ENCODE results near the gene NINL.

The NINL gene

DNA sequence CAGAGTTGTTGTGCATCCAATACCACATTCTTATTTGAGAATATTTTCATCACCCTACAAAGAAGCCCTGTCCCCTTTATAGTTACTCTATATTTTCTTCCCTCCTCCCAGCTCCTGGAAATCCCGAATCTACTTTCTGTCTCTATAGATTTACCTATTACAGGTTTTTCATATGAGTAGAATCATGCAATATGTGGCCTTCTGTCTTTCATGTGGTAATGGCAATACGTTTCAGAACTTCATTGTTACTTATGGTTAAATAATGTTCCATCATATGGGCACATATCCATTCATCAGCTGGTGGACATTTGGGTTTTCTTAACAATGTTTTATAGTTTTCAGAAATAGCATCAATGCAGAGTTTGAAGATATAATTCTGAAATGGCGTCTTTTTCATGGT, 160.8 kb downstream of the NINL start:
- 98% methylated on average over 2 of the region's 3 CpGs for WGBS
- no peak overlapping the region for H3K9ac ChIP-seq (ENCODE audit: low read depth, low read length)
- H3K9me3 ChIP-seq (ENCODE audit: insufficient read depth, low read depth, low read length), result no peaks in the 10 kb centered on the region
- no peak overlapping the region for H3K4me3 ChIP-seq (ENCODE audit: low read length)
- H3K36me3 ChIP-seq (ENCODE audit: insufficient read depth, low read length), result peaks cover 84% of the 10 kb centered on the region
- H3K27ac ChIP-seq (ENCODE audit: low read depth, low read length), result no peak overlapping the region
- H3K4me1 ChIP-seq (ENCODE audit: insufficient read depth, low read length), result no peaks in the 10 kb centered on the region
- no peaks in the 10 kb centered on the region for H3K27me3 ChIP-seq (ENCODE audit: insufficient read depth, low read length)

DNA sequence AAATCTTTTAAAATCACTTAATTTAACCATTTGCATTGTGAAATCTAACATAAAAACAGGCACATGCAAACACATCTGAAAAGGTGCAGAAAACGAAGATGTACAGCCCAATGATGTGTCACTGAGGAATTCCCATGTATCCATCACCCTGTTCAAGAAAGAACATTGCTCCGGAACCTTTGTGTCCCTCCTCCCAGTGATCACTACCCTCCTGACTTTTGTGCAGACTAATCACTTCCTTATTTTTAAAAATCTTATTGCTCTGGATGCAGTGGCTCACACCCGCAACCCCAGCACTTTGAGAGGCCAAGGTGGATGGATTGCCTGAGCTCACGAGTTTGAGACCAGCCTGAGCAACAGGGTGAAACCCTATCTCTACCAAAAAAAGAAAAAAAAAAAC, 163.3 kb downstream of the NINL start:
- Histone ChIP-seq H3K4me1 (ENCODE audit: insufficient read depth, low read length) (no peaks in the 10 kb centered on the region), H3K9me3 (ENCODE audit: insufficient read depth, low read depth, low read length) (no peaks in the 10 kb centered on the region), H3K4me3 (ENCODE audit: low read length) (no peak overlapping the region), H3K27me3 (ENCODE audit: insufficient read depth, low read length) (no peaks in the 10 kb centered on the region), H3K27ac (ENCODE audit: low read depth, low read length) (no peak overlapping the region), H3K36me3 (ENCODE audit: insufficient read depth, low read length) (peaks cover 89% of the 10 kb centered on the region), H3K9ac (ENCODE audit: low read depth, low read length) (no peak overlapping the region)
- 97% methylated on average over 4 of the region's 4 CpGs for WGBS

DNA sequence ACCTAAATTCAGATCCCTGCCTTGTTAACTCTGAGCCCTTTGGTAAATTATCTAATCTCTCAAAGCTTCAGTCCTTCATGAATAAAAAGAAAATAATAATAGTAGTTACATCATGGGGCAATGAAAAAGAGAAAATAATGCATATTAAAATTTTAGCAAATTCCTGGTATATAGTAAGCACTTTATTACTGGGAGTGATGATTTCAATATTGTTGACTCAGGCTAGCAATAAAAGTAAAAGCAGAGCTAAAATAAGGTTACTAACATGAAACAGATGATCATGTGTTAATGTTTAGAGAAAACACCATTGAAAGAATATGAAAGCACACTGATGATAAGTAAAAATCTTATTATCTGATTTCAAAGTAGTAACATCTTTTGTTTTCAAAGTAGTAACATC, 164.2 kb downstream of the NINL start:
- Histone ChIP-seq H3K27ac (ENCODE audit: low read depth, low read length) (no peak overlapping the region), H3K9ac (ENCODE audit: low read depth, low read length) (no peak overlapping the region), H3K9me3 (ENCODE audit: insufficient read depth, low read depth, low read length) (no peaks in the 10 kb centered on the region), H3K36me3 (ENCODE audit: insufficient read depth, low read length) (peaks cover 89% of the 10 kb centered on the region), H3K4me1 (ENCODE audit: insufficient read depth, low read length) (no peaks in the 10 kb centered on the region), H3K27me3 (ENCODE audit: insufficient read depth, low read length) (no peaks in the 10 kb centered on the region), H3K4me3 (ENCODE audit: low read length) (no peak overlapping the region)

DNA sequence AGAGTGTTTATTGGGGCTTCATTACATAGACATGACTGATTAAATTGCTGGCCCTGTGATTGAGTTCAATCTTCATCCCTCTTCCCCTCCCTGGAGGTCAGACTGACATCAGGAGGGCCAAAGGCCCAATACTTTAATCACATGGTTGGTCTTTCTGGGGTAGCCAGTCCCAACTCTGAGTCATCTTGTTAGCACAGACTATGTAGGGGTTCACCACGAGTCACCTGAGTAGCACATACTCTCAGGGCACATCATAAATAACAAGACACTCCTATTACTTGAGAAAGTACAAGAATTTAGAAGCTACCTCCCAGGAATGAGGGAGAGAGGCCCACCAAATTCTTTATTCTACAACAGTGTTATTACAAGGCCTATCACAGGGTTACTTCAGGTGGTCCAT, 166.6 kb downstream of the NINL start:
- Histone ChIP-seq H3K27me3 (ENCODE audit: insufficient read depth, low read length) (no peaks in the 10 kb centered on the region), H3K9me3 (ENCODE audit: insufficient read depth, low read depth, low read length) (no peaks in the 10 kb centered on the region), H3K27ac (ENCODE audit: low read depth, low read length) (no peak overlapping the region), H3K4me3 (ENCODE audit: low read length) (no peak overlapping the region), H3K36me3 (ENCODE audit: insufficient read depth, low read length) (peaks cover 88% of the 10 kb centered on the region), H3K9ac (ENCODE audit: low read depth, low read length) (no peak overlapping the region), H3K4me1 (ENCODE audit: insufficient read depth, low read length) (no peaks in the 10 kb centered on the region)
- 92% methylated on average over 1 of the region's 1 CpG for WGBS

GRCh38 chr20:25408890-25409289, 176.4 kb downstream of the NINL start:
- Histone ChIP-seq H3K9ac (ENCODE audit: low read depth, low read length) (no peak overlapping the region), H3K4me1 (ENCODE audit: insufficient read depth, low read length) (no peaks in the 10 kb centered on the region; the same call in 1 of the 2 replicates), H3K4me3 (ENCODE audit: low read length) (peak overlapping the region; percentile 96), H3K36me3 (ENCODE audit: insufficient read depth, low read length) (peaks cover 33% of the 10 kb centered on the region), H3K27me3 (ENCODE audit: insufficient read depth, low read length) (no peaks in the 10 kb centered on the region), H3K27ac (ENCODE audit: low read depth, low read length) (no peak overlapping the region), H3K9me3 (ENCODE audit: insufficient read depth, low read depth, low read length) (0 out of 2 replicates have a peak, but pooled peaks cover 6% of the 10 kb centered on the region)
- 91% methylated on average over 5 of the region's 5 CpGs for WGBS

DNA sequence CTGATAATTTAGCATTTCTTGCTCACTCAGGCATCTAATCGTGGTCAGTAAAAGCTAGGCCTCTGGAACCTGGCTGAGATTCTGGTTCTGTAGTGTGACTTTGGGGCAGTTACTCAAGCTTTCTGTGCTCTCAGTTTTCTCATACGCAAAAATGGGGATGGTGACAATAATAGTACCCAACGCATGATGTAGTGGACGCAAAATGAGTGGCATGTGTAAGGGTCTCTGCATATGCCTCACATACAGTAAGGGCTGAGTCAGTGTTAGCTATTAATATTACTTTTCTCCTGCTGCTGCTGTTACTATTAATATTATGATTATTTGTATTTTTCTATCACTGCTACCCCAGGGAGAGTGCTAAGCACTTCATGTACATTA, 177.2 kb downstream of the NINL start:
- WGBS, result 2% methylated on average over 4 of the region's 4 CpGs
- peaks cover 27% of the 10 kb centered on the region for H3K36me3 ChIP-seq (ENCODE audit: insufficient read depth, low read length)
- peak overlapping the region; percentile 99 for H3K9ac ChIP-seq (ENCODE audit: low read depth, low read length)
- H3K4me1 ChIP-seq (ENCODE audit: insufficient read depth, low read length), result no peaks in the 10 kb centered on the region; the same call in 1 of the 2 replicates
- peak overlapping the region; percentile 97 for H3K27ac ChIP-seq (ENCODE audit: low read depth, low read length)
- peak overlapping the region; percentile 96 for H3K4me3 ChIP-seq (ENCODE audit: low read length)
- H3K27me3 ChIP-seq (ENCODE audit: insufficient read depth, low read length), result no peaks in the 10 kb centered on the region
- H3K9me3 ChIP-seq (ENCODE audit: insufficient read depth, low read depth, low read length), result peaks cover 13% of the 10 kb centered on the region

DNA sequence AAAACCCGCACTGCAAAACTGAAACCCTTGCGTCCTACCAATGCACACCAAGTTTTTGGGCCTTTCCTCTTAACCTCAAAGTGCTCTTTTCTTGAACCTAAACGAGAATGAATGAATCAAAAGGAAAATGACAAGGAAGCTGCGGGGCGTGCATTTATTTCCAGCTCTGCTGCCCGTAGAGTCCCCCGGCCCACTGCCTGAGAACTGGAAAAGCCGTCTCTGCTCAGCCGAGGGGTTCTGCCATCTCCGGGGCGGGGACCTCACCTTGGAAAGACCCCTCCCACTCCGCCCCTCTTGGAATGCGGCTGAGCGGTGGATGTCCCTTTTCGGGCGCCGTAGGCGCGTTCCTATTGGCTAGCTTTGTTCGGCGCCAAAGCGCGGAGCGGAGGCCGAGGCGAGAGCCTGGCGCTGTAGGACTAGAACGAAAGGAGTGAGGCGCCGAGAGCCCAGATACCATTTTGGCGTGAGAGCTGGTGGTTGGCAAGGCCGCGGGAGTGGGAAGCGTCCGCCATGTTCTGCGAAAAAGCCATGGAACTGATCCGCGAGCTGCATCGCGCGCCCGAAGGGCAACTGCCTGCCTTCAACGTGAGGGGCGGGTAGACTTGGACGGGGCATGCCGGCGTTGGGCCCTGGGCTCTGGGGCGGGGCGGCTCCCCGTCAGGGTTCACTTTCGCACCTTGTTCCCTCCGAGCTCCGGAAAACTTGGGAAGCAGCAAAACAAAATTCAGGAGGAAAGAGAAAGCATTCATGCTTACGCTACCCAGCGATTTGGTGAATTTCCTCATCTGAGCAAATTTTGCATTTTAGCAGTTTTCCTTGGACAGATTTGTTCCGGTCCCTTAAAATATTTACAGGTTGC, 177.8 kb downstream of the NINL start, which contains the start of gene GINS1:
Gene GINS1, plus strand, starts transcription at position 363 of the 859 bp plus-strand sequence. Its CDS starts 148 bp downstream, at position 511.
- Histone ChIP-seq H3K9me3 (ENCODE audit: insufficient read depth, low read depth, low read length) (peaks cover 19% of the 10 kb centered on the region), H3K36me3 (ENCODE audit: insufficient read depth, low read length) (peaks cover 23% of the 10 kb centered on the region), H3K4me1 (ENCODE audit: insufficient read depth, low read length) (no peaks in the 10 kb centered on the region; the same call in 1 of the 2 replicates), H3K27me3 (ENCODE audit: insufficient read depth, low read length) (no peaks in the 10 kb centered on the region), H3K9ac (ENCODE audit: low read depth, low read length) (peak within 1 kb of the TSS; percentile 99), H3K27ac (ENCODE audit: low read depth, low read length) (peak within 1 kb of the TSS; percentile 97), H3K4me3 (ENCODE audit: low read length) (peak within 1 kb of the TSS; percentile 96)
- 4% methylated on average over 56 of the region's 56 CpGs for WGBS

Data from HUES64 (cell line).